GM19372 (cell line): ENCODE measurements around the gene ECT2.
"Not testable (repeated sequence)": the region's sequence is repeated elsewhere in the genome, so short reads cannot be mapped to it uniquely, and the experiment has no call there.

Source experiments
- ATAC-seq: cut with Tn5 transposase; IDR thresholded peaks from one replicate; pipeline ENCODE4 v1.9.1; 2021; ENCODE audit warnings: mild to moderate bottlenecking, low read depth, moderate library complexity; ENCODE audit not compliant: unreplicated experiment

ECT2 gene

GRCh38 chr3:172803489-172803888 lies 53.0 kb downstream of the ECT2 start:
- no peak for ATAC-seq

GRCh38 chr3:172804323-172804722 lies 53.8 kb downstream of the ECT2 start:
- ATAC-seq = no peak

- no peak for ATAC-seq
These were observed 58.5 kb downstream of the ECT2 start for GRCh38 chr3:172808969-172809546.

- no peak for ATAC-seq
These were observed 60.6 kb downstream of the ECT2 start for GRCh38 chr3:172811099-172811498.

- no peak for ATAC-seq
These were observed 62.9 kb downstream of the ECT2 start for GRCh38 chr3:172813462-172813861.

GRCh38 chr3:172814738-172815137 lies 64.2 kb downstream of the ECT2 start:
- no peak for ATAC-seq

- no peak for ATAC-seq
These were observed 65.3 kb downstream of the ECT2 start for GRCh38 chr3:172815857-172816256.

- no peak for ATAC-seq
These were observed 65.8 kb downstream of the ECT2 start for GRCh38 chr3:172816281-172816680.

- no peak for ATAC-seq
These were observed 66.4 kb downstream of the ECT2 start for GRCh38 chr3:172816968-172817367.

GRCh38 chr3:172820492-172820891 lies 70.0 kb downstream of the ECT2 start:
- no peak for ATAC-seq

GRCh38 chr3:172824229-172824628 lies 73.7 kb downstream of the ECT2 start:
- ATAC-seq = no peak

GRCh38 chr3:172827231-172827630 lies 76.7 kb downstream of the ECT2 start:
- ATAC-seq = not testable (repeated sequence)

- ATAC-seq = no peak
These were observed 82.5 kb downstream of the ECT2 start for GRCh38 chr3:172832983-172833382.

GRCh38 chr3:172836390-172836997 lies 86.0 kb downstream of the ECT2 start:
- ATAC-seq = peak; percentile 60

GRCh38 chr3:172839679-172840078 lies 89.2 kb downstream of the ECT2 start:
- ATAC-seq = no peak

GRCh38 chr3:172840463-172840862 lies 89.9 kb downstream of the ECT2 start:
- ATAC-seq = no peak

GRCh38 chr3:172840913-172841312 lies 90.4 kb downstream of the ECT2 start:
- ATAC-seq = no peak

GRCh38 chr3:172844428-172844827 lies 93.9 kb downstream of the ECT2 start:
- ATAC-seq = no peak

- ATAC-seq = no peak
These were observed 95.6 kb downstream of the ECT2 start for GRCh38 chr3:172846103-172846561.

- no peak for ATAC-seq
These were observed 96.2 kb downstream of the ECT2 start for GRCh38 chr3:172846706-172847105.

GRCh38 chr3:172847292-172847691 lies 96.8 kb downstream of the ECT2 start:
- no peak for ATAC-seq

GRCh38 chr3:172848910-172849309 lies 98.4 kb downstream of the ECT2 start:
- no peak for ATAC-seq
